Stimulated activated CD4-positive, alpha-beta T cell treated with anti-CD3 and anti-CD28 coated beads, Interleukin-2, amount 100 ng/mL, for 24 hours (primary cell): ENCODE results near the gene NUDT8.
"Not testable (repeated sequence)": the region's sequence is repeated elsewhere in the genome, so short reads cannot be mapped to it uniquely, and the experiment has no call there.

Experiments
- DNase-seq, 2 donors: peaks; one replicate each; pipeline ENCODE4 v3.0.0-alpha.2; 2020

The NUDT8 gene

DNA sequence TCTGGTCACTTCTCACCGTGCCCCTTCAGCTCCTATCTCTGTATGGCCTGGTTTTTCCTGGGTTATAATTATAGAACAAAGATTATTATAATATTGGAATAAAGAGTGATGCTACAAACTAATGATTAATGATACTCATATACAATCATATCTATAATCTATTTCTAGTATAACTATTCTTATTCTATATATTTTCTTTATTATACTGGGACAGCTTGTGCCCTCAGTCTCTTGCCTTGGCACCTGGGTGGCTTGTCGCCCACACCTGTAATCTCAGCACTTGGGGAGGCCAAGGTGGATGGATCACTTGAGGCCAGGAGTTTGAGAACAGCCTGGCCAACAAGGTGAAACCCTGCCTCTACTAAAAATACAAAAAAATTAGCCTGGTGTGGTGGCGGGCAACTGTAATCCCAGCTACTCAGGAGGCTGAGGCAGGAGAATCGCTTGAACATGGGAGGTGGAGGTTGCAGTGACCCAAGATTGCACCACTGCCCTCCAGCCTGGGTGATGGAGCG lies 30.0 kb upstream of the NUDT8 start:
- not testable (repeated sequence) for DNase-seq

DNA sequence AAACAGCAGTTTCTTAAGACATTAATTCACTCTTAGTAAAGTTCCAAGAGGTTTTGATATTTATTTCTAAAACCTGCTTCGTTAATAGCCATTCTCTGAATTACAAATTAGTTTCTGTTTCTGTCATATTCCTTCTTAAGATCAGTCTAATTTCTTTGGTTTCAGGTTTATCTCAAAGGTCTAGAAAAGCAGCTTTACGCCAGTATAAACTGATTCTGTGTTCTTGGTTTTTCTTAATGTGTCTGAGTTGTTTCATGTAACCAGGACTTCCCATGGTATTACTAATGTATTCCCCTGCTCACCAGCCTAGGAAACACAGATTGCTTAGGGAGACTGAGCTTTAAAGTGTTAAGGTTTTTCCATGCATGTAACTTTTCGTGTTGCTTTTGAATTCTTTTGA lies 27.6 kb upstream of the NUDT8 start:
- DNase-seq: no peak

DNA sequence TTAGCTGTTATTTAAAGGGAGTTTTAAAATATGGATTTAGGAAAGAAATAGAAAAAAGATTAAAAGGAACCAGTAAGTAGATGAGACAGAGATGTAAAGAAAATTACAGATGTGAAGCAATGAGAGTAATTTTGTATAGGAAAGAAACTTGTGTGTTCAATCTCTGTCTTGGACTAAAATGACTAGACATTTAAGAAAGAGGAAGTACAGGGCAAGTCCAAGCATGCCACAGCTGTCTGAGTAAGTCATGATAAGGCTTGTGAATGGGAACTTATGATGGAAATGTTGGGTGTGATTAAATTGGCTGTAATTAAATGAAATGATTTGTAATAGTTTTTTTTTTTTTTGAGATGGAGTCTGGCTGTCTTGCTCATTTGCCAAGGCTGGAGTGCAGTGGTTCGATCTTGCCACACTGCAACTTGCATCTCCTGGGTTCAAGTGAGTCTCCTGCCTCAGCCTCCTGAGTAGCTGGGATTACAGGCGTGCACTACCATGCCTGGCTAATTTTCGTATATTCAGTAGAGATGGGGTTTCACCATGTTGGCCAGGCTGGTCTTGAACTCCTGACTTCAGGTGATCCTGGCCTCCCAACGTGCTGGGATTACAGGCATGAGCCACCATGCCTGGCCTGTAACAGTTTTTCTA lies 26.7 kb upstream of the NUDT8 start:
- DNase-seq: no peak

DNA sequence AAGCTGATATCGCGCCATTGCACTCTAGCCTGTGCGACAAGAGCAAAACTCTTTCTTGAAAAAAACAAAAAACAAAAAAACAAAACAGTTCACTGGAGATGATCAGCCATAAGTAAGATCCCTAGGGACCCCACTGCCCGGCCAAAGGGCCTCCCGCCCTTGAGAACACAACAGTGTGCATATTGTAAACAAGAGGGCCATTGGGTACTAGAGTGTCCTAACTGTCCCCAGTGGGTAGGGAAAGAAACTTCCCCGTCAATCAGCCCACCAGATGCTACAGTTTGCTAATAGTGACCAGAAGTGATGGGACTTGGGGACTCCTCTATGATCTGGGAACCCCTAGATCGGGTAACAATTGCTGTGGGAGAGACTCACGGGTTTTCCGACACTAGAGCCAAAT lies 24.5 kb upstream of the NUDT8 start:
- no peak for DNase-seq

DNA sequence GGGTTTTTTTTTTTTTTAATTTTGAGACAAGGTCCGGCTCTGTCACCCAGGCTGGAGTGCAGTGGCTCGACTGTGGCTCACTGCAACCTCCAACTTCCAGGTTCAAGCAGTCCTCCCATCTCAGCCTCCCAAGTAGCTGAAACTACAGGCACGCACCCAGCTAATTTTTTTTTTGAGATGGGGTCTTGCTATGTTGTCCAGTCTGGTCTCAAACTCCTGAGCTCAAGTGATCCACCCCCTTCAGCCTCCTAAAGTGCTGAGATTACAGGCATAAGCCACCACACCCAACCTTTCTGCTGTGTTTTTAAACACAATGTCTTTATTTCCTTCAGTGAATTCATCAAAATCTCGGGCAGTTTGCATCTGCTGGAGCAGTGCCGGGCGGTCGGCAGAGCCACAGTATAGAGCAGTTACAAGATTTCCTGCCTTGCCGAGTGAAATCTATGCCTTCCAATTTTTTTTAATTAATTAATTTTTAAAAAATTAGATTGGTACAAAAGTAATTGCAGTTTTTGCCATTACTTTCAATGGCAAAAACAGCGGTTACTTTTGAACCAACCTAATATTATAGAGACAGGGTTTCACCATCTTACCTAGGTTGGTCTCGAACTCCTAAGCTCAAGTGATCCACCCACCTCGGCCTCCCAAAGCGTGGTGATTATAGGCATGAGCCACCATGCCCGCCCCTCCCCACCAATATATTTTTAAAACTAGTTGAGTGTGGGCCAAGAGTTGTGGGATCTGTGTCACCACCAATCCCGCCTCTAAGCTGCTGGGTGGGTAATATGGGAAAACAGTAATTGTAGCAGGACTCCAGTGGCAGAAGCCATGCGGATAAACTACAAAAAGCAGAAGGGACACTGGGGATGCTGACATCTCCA lies 23.5 kb upstream of the NUDT8 start:
- no peak for DNase-seq

DNA sequence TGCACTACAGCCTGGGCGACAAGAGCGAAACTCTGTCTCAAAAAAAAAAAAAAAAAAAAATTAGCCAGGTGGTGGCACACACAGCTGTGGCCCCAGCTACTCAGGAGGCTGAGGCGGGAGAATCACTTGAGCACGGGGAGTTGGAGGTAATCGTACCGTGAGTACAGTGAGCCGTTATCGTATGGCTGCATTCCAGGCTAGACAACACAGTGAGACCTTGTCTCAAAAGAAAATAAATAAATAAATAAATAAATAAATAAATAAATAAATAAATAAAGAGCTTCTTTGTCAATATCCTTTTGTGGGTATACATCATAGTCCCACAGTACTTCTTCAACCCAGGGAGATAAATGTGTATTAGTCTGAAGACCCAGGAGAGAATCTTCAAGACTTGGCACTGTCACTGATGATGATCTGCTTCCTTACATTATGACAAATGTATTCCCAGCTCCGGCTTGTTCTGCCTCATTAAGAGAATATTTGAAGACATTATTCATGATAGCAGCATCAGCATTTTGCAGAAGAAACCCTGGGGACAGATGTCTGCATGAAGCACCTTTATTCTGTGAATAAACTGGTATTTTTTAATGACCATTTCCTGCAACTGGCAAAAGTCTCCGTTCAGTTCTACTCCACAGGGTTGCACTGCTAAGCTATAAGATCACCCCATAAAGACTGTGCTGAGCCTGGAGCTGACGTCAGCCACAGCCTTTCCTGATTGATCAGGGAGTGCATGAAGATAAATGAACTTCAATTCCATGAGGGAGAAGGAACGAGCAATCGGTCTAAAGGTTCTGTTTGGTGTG lies 22.4 kb upstream of the NUDT8 start:
- DNase-seq: no peak

DNA sequence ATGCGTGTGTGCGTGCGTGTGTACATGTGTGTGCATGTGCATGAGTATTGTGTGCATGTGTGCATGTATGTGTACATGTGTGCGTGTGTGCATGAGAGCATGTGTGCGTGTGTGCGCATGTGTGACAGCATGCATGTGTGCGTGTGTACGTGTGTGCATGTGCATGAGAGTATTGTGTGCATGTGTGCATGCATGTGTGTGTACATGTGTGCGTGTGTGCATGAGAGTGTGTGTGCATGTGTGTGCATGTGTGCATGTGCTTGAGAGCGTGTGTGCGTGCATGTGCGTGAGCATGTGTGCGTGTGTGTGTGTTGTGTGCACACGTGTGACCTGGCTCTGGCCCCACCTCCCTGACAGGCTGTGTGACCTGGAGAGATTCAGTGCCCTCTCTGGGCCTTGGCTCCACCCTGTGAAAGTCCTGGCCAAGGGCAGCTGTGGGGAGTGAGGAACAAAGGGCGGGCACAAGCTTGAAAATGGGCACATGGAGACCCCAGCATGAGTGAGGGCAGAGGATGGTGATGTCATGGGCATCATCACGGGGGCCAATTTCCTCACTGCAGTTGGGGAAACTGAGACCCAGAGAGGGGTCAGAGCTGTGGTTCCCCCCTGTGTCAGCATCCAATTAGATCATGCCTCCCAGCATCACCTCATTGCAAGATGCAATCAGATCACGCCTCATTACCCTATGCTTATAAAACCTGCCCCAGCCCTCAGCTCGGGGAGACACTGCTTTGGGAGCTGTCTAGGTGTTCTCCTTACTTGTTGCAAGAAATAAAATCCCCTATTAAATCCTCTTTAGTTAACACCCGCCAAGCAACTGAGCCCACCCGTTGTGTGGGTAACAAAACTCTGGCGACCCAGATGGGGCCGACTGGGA lies 20.1 kb upstream of the NUDT8 start:
- no peak for DNase-seq

DNA sequence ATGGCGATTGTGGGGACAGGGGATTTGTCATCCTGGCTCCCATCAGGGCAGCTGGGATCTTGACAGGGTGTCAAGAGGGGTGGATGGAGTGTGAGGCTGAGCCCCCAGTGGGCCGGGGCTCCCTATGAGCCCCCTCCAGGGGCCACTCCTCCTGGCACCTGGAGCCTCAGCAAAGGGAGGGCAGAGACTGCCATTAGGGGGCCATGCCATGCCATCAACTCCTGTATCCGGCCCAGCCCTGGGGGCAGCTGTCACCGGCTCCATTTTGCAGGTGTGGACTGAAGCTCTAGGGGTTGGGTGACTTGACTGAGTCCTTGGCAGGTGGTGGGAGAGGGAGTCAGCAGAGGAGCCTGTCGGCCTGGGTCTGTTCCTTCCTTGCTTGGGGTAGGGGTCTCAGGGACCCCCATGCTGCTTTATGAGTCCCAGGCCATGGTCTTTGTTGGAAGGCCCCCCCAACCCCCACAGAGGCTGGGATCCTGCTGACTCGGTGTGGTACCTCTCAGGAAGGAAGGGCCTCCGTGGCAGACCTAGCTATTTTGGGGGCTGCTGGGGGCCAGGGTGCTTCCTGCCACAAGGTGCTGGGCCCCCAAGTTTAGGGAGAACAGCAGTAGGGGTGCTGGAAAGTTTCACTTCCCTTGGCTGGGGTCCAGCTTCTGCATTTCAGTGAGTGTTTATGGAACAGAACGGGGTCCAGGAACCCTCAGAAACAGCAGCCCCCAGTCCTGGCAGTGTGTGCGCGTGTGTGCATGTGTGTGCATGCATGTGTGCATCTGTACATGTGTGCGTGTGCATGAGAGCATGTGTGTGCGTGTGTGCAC lies 19.3 kb upstream of the NUDT8 start:
- no peak for DNase-seq

DNA sequence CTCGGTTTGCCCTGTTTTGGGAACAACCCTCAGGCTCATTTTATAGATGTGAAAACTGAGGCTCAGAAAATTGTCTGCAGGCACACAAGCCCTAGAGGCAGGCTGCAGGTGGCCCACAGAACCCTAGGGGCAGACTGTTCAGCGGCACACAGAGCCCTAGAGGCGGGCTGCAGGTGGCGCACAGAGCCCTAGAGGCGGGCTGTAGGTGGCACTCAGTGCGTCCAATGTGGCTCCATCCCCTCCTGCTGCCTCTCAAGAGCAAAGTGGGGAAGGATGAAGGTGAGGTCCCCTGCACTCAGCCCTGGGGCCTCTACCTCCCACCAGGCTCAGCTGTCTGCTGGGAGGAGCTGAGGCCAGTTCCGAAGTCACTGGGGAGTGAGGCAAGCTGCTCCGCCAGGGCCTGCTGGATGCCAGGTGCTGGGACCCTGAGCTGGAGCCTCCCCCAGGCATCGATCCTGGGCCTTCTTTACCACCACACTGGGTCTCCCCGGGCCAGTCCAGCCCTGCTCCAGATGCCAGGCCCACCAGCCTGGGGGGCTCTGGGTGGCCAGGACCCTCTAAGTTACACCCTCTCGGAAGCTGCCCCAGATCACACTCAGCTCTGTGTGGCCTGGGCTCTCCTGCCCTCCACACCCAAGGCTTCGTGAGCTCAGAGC lies 18.5 kb upstream of the NUDT8 start:
- peak; percentile 44 to 57 for DNase-seq

DNA sequence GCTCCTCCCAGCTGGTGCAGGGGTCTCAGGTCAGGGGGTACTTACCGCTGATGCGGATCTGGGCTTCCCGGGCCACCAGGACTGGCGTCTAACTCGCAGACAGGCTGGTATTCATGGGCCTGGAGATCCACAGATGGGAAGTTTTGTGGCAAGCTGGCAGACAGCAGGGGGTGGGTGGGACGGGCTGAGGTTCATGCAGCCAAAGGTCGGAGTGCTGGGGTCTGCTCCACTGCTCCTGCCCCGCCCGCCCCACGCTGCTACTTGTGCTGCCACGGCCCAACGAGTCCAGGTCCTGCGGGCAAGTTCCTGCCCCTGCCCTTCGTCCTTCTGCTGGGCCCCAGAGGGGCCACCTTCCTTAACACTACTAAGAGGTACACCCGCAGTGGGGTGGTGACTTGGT lies 17.7 kb upstream of the NUDT8 start:
- no peak for DNase-seq

DNA sequence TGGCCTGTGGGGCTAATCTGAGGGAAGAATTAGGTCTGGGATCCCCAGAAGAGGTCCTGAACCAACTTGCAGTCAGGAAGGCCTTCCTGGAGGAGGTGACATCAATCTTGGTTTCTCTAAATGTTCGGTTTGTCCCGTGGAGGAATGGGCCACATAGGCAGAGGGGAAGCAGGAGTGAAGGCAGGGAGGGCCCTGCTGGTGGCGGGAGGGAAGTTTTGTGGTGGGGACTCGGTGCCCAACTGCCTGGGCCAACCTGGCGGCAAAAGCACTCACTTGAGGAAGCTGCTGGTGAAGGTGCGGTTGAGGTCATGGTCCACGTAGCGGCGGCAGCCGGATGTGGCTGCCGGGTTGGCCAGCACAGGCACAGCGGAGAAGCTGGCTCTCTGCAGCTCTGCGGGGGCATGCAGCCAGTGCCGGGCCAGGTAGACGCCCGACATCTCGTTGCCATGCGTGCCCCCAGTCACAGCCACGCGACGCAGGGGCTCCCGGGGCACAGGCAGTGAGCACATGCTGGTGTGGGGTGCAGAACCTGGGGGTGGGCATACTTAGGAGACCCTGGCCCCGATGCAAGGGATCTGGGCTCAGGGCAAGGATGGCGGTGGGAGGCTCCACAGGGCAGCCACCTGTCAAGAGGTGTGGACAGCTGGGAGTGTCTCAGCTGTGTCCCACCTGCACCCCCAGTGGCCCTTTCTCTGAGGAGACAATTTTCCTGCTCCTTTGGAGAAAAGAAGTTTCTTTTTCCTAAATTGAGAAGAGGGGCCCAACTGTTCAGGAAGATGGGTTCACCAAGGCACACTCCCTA lies 17.0 kb upstream of the NUDT8 start:
- peak; percentile 26 to 52 for DNase-seq

DNA sequence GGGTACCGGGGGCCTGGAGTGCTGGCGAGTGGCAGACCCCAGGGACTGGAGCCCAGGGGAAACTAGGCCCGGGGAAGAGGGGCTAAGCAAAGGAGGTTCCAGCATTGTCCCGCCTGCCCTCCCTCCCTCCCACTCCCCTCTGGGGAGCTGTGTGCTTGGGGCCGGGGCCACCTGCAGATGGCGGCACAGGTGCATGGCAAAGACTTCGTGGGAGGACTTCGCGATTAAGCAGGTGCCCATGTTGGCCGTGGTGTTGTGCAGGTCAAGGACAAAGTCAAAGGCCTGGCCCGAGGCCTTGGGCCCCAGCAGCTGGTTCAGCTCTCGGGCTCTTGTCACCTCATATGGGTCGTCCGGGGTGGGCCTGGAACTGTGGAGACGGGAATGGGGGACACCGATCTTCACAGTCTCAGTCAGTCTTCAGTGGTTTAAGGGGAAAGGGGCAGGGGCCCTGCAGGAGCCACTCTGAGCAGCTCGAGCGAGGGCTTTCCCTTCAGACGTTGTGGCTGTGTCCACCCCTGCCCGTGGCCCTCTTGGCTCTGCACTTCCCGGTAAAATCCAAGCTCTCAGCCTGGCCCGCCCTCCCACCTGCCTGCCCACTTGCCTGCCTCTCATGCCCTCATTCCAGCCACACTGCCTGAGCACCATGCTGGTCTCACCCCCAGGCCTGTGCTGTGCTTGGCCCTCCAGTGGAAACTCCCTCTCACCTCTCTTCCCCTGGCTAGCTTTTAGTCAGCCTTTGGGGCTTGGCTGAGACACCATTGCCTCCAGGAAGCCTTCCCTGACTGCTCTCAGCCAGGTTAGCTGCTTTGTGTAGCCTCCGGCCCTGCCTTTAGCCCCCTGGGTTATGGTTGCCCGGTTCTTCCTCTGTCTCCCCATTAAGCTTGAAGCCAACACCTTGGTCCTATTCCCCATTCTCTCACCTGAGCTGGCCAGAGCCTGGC lies 16.1 kb upstream of the NUDT8 start:
- DNase-seq: no peak

DNA sequence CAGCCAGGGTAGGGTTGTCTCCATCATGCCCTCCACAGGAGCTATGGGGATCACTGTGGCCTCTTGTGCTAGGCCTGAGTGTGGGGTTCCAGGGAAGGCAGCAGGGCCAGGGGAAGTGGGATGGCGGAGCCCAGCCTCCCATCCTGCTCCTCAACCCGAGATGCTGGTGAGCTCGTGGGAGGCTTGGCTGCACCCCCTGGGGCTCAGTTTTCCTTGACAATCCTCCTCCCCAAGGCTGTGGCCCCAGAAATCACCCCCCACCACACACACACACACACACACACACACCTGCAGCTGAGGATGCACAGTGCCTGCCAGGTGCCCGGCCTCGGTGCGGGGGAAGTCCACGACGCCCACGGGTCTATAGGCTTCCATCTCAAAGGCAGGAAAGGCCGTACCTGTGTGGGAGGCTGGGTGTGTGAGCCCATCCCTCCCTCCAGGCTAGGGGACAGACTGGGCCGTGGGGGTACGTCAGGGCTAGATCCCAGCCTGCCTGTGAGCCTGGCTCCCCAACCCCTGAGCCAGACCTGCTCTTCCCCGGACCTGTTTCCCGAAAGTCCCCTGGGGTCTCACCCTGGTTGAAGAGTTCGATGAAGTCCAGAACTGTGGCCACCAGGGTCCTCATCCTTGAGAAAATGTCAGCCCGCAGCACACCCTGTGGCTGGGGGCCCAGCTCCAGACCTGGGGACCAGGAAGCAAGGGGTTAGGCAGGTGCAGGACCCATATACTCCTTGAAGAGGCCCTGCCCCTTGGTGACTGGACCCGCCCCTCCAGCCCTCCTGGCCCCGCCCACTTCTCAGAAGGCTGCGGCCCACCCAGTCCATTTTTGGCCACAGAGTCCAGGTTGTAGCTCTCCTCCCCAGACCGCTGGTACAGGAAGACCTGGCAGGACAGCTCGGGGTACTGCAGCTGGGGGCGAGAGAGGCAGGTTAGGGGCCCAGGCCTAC lies 15.0 kb upstream of the NUDT8 start:
- DNase-seq: no peak

DNA sequence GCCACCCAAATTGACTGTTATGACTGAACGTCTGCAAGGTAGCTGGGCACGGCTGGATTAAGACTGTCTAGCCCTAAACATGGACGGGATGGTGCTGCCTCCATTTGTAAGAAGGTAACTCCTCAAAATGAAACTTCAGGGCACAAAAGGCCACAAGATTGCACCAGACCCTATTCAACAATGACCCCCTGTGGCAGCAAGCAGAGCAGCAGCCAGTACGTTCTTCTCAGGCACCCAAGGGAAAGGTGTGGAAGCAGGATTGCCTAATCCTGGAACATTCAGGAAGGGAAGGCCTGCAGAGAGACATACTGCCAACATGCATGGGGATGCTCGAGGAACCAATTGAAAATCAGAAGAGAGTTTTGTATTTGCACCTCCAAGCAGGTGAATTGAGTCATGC lies 14.3 kb upstream of the NUDT8 start:
- DNase-seq: no peak

DNA sequence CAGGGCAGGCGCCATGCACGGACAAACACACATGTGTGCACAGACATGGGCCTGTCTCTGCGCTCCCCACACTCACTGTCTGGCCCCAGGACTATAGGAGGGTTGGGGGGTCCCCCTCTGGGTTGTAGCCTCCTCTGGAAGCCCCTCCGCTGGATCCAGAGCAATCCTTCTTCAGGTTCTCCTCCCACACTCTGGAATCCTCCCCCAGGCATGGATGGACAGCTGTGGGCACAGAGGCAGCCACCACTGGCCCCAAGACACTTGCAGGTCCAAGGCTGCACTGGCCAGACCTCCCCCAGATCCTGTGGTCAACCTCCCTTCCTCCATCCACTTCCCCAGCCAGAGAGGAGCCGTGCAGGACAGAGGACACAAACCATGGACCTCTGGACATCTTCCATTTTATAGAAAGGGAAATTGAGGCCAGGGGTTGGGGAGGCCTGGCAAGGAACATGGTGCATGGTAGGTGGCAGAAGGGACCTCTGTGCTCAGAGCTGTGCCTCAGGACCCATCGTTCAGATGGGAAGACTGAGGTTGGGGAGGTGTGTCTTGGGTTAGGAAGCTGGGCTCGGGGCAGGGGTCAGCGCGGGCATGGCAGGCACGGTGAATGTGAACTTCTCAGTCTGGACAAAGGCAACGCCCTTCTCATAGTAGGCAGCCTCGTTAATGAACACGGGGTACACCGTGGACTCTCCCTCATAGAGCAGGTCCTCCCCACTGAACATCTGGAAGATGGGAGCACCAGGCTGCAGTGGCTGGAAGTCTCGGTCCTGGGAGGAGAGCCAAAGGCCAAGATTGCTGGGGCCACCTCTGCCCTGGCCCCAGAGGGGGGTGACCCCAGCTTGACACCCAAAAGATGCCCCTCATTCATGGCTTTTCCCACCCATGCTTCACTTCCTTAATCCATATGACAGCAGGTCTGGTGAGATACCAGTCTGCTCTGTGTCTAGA lies 12.7 kb upstream of the NUDT8 start:
- no peak for DNase-seq
